SW 1271 (cell line): ENCODE results near the gene SORCS2.

Source experiments
- DNase-seq, 2 experiments: peaks; one replicate each; lab custom pipeline; 2025; lab: John Stamatoyannopoulos, UW

The SORCS2 gene

GRCh38 chr4:7428261-7429068 lies 236.1 kb downstream of the SORCS2 start:
- no peak for DNase-seq

- DNase-seq: no peak
These were observed 236.7 kb downstream of the SORCS2 start for GRCh38 chr4:7429069-7429416.

- DNase-seq: no peak
These were observed 237.3 kb downstream of the SORCS2 start for GRCh38 chr4:7429601-7430078.

GRCh38 chr4:7430368-7430964 lies 238.1 kb downstream of the SORCS2 start:
- DNase-seq: no peak

GRCh38 chr4:7430965-7431695 lies 238.8 kb downstream of the SORCS2 start:
- no peak for DNase-seq

GRCh38 chr4:7431696-7432530 lies 239.6 kb downstream of the SORCS2 start:
- DNase-seq: no peak

GRCh38 chr4:7432531-7433375 lies 240.4 kb downstream of the SORCS2 start:
- no peak for DNase-seq

GRCh38 chr4:7433376-7434140 lies 241.2 kb downstream of the SORCS2 start:
- no peak for DNase-seq

- no peak for DNase-seq
These were observed 241.9 kb downstream of the SORCS2 start for GRCh38 chr4:7434141-7434765.

GRCh38 chr4:7434766-7435150 lies 242.4 kb downstream of the SORCS2 start, which contains the start of gene PSAPL1:
PSAPL1 (minus strand) TSS chr4:7434930; CDS start chr4:7434879, 51 bp downstream.
- DNase-seq: peak in 1 of 2 experiments; percentile 41

- no peak for DNase-seq
These were observed 243.2 kb downstream of the SORCS2 start for GRCh38 chr4:7435471-7436061.

- DNase-seq: no peak
These were observed 243.9 kb downstream of the SORCS2 start for GRCh38 chr4:7436256-7436655.

- no peak for DNase-seq
These were observed 247.4 kb downstream of the SORCS2 start for GRCh38 chr4:7439699-7440098.

GRCh38 chr4:7441201-7441600 lies 248.9 kb downstream of the SORCS2 start:
- no peak for DNase-seq

GRCh38 chr4:7442574-7443162 lies 250.3 kb downstream of the SORCS2 start:
- no peak for DNase-seq

GRCh38 chr4:7444314-7444713 lies 252.0 kb downstream of the SORCS2 start:
- DNase-seq: no peak

- DNase-seq: no peak
These were observed 252.4 kb downstream of the SORCS2 start for GRCh38 chr4:7444731-7445130.

GRCh38 chr4:7447236-7447635 lies 254.9 kb downstream of the SORCS2 start:
- no peak for DNase-seq

- no peak for DNase-seq
These were observed 255.7 kb downstream of the SORCS2 start for GRCh38 chr4:7448036-7448435.
